Testis (tissue), 3 donors: Measurements from ENCODE around the gene TNPO3. TPM values are rescaled to one million over a fixed set of nuclear protein-coding genes. Genes with fewer than 3 reads are reported as not detected.
"Not testable (repeated sequence)": the region's sequence is repeated elsewhere in the genome, so short reads cannot be mapped to it uniquely, and the experiment has no call there.

ENCODE experiments used
- DNase-seq: peaks from one replicate; pipeline ENCODE4 v3.0.0-alpha.2; 2019
- H3K27ac ChIP-seq, 2 donors: fragments of 200-600 bp; sonication (generic); one replicate each; pipeline ENCODE4 v1.5.1; 2019
- H3K27me3 ChIP-seq: fragments of 200-600 bp; sonication (generic); one replicate; pipeline ENCODE4 v1.5.1; 2019
- H3K36me3 ChIP-seq: fragments of 200-600 bp; sonication (generic); one replicate; pipeline ENCODE4 v1.5.1; 2017; ENCODE audit warnings: low read depth; ENCODE audit errors: missing control alignments
- H3K4me1 ChIP-seq: fragments of 200-600 bp; sonication (generic); one replicate; pipeline ENCODE4 v1.5.1; 2019
- H3K4me3 ChIP-seq, 2 donors: fragments of 200-600 bp; sonication (generic); one replicate each; pipeline ENCODE4 v1.5.1; 2017 to 2019
- H3K9me3 ChIP-seq: fragments of 200-600 bp; sonication (generic); one replicate; pipeline ENCODE4 v1.5.1; 2017
- CTCF ChIP-seq, 3 experiments: fragments of 450-650 bp in 2 of 3; fragments of 200-600 bp in 1 of 3; sonication (generic) in 1 of 3; IDR thresholded peaks; one replicate each; pipeline ENCODE4 v1.5.1; 2016 to 2019; ENCODE audit warnings: antibody characterized with exemption in 3 of 3, mild to moderate bottlenecking in 2 of 3, moderate library complexity in 1 of 3
- POLR2A ChIP-seq: fragments of 450-650 bp; IDR thresholded peaks from one replicate; pipeline ENCODE4 v1.6.1; 2017; ENCODE audit warnings: antibody characterized with exemption, mild to moderate bottlenecking, moderate library complexity
- WGBS, 2 donors: methylation state at CpG; one replicate each; pipeline ENCODE4 v1.1.5; 2018; 5-methylcytosine and 5-hydroxymethylcytosine counted together
- intact Hi-C: fragments of 100-400 bp; cut with DNase I; formaldehyde crosslinking; loops from one replicate; pipeline ENCODE4 v1.15.1; 2023; ENCODE audit warnings: low total_unique reads
- polyA plus RNA-seq: library from polyadenylated mRNA; stranded (reverse); fragments of 350-450 nt; fragmentation: Illumina TruSeq; extraction: RNeasy Lipid Tissue Mini Kit (QIAGEN cat#74804); gene quantifications from one replicate; pipeline ENCODE4 v1.2.3, GENCODE V29; 2014; ENCODE audit warnings: low read depth, low replicate concordance; ENCODE audit not compliant: insufficient read depth
- total RNA-seq, 2 donors: library from RNA; depleted of rRNA; stranded (reverse); fragments of >200 nt; gene quantifications; one replicate each; pipeline ENCODE4 v1.2.3, GENCODE V29; 2016

The TNPO3 gene
- total and polyA plus RNA-seq, 3 donors from 2014 or later = 52.5 to 62.8 (median 55.5) TPM

- H3K27ac ChIP-seq = no peak overlapping the region
- no peaks in the 10 kb centered on the region for H3K4me1 ChIP-seq
- DNase-seq = no peak
- no peak overlapping the region for H3K4me3 ChIP-seq
- H3K9me3 ChIP-seq = no peaks in the 10 kb centered on the region
- H3K36me3 ChIP-seq = no peaks in the 10 kb centered on the region
- H3K27me3 ChIP-seq = no peaks in the 10 kb centered on the region
- intact Hi-C loops = no loop called here
- TF ChIP-seq POLR2A (no peak), CTCF (IDR thresholded peaks at IDR 0.05) (no peak)
- WGBS, 2 donors = 81 to 83% methylated on average over 4 of the region's 4 CpGs
Observed at GRCh38 chr7:129073738-129074137, 18.8 kb upstream of the TNPO3 start.

GRCh38 chr7:129073204-129073603, 18.3 kb upstream of the TNPO3 start:
- H3K36me3 ChIP-seq = no peaks in the 10 kb centered on the region
- TF ChIP-seq CTCF (IDR thresholded peaks at IDR 0.05) (no peak), POLR2A (no peak)
- intact Hi-C loops = no loop called here
- no peak for DNase-seq
- no peak overlapping the region for H3K4me3 ChIP-seq
- H3K27me3 ChIP-seq = no peaks in the 10 kb centered on the region
- no peak overlapping the region for H3K27ac ChIP-seq
- no peaks in the 10 kb centered on the region for H3K4me1 ChIP-seq
- H3K9me3 ChIP-seq = no peaks in the 10 kb centered on the region
- WGBS, 2 donors = 94 to 95% methylated on average over 1 of the region's 1 CpG

DNA sequence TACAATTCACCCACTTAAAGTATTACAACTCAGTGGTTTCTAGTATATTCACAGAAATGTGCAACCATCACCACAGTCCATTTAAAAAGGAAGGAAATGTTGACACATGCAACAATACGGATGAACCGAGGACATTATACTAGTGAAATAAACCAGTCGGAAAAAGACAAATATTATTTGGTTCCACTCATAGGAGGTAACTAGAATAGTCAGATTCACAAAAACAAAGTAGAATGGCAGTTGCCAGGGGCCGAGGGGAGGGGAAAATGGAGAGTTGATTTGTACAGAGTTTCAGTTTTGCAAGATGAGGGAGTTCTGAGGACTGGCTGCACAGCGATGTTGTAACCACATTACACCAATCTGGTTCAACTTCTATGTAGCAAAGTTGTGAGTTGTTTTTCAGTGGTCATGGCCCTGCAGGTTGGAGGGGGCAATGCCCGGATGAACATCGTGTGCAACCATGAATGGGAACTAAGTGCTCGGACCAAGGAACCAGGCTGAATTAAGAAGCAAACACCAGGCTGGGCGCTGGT, 17.6 kb upstream of the TNPO3 start:
- no peak for DNase-seq
- Histone ChIP-seq H3K4me3 (no peak overlapping the region), H3K27ac (no peak overlapping the region), H3K36me3 (no peaks in the 10 kb centered on the region), H3K27me3 (no peaks in the 10 kb centered on the region), H3K4me1 (no peaks in the 10 kb centered on the region), H3K9me3 (no peaks in the 10 kb centered on the region)
- TF ChIP-seq POLR2A (no peak), CTCF (IDR thresholded peaks at IDR 0.05) (no peak)
- intact Hi-C loops = no loop called here
- 80% methylated on average over 9 of the region's 9 CpGs for WGBS, 2 donors

- Histone ChIP-seq H3K27ac (no peak overlapping the region), H3K4me1 (no peaks in the 10 kb centered on the region), H3K36me3 (no peaks in the 10 kb centered on the region), H3K4me3 (no peak overlapping the region), H3K9me3 (no peaks in the 10 kb centered on the region), H3K27me3 (no peaks in the 10 kb centered on the region)
- 80 to 89% methylated on average over 5 of the region's 5 CpGs for WGBS, 2 donors
- TF ChIP-seq POLR2A = no peak
- no peak for TF ChIP-seq CTCF (IDR thresholded peaks at IDR 0.05)
- intact Hi-C loops = no loop called here
- DNase-seq = no peak
Observed at GRCh38 chr7:129069021-129069420, 14.1 kb upstream of the TNPO3 start.

DNA sequence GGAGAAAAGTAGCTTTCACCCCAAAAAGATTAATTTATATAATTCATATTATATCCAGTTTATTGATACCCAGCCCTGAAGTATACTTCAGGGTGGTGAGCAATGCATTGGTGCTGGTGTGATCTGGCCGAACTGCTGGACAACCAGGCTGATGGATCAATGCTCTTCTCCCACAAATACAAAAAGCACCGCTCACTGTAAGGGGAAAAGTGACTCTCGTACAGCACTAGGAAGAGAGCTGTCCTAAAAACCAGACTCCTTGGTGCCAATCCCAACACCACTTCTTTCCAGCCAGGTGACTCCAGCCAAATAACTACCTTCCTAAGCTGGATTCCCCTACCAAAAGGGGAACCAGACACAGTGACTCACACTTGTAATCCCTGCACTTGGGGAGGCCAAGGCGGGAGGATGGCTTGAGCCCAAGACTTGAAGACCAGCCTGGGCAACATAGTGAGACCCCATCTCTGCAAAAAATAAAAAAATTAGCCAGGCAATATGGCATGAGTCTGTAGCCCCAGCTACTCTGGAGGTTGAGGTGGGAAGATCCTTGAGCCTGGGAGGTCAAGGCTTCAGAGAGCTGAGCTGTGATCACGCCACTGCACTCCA, 13.1 kb upstream of the TNPO3 start:
- 86 to 89% methylated on average over 3 to 5 of the region's 5 CpGs for WGBS, 2 donors
- Histone ChIP-seq H3K36me3 (no peaks in the 10 kb centered on the region), H3K4me3 (no peak overlapping the region), H3K27ac (no peak overlapping the region), H3K27me3 (no peaks in the 10 kb centered on the region), H3K9me3 (no peaks in the 10 kb centered on the region), H3K4me1 (no peaks in the 10 kb centered on the region)
- intact Hi-C loops = no loop called here
- no peak for DNase-seq
- TF ChIP-seq POLR2A (no peak), CTCF (IDR thresholded peaks at IDR 0.05) (no peak)

- WGBS, 2 donors = 31 to 38% methylated on average over 4 of the region's 4 CpGs
- H3K36me3 ChIP-seq, H3K27me3 ChIP-seq, intact Hi-C loops, H3K27ac ChIP-seq, DNase-seq, H3K9me3 ChIP-seq, H3K4me1 ChIP-seq, H3K4me3 ChIP-seq: not testable (repeated sequence)
Observed at GRCh38 chr7:129067132-129067561, 12.2 kb upstream of the TNPO3 start.
